8988T (cell line): ENCODE measurements around the gene BATF3.
"Not testable (repeated sequence)": the region's sequence is repeated elsewhere in the genome, so short reads cannot be mapped to it uniquely, and the experiment has no call there.

Experiments
- DNase-seq: peaks from one replicate; pipeline ENCODE4 v3.0.0; 2011

The BATF3 gene

GRCh38 chr1:212655668-212656440, 43.8 kb downstream of the BATF3 start:
- no peak for DNase-seq

- DNase-seq: no peak
Measured at GRCh38 chr1:212652609-212653008, 47.0 kb downstream of the BATF3 start.

- no peak for DNase-seq
Measured at GRCh38 chr1:212651977-212652376, 47.7 kb downstream of the BATF3 start.

- DNase-seq: no peak
Measured at GRCh38 chr1:212651521-212651920, 48.1 kb downstream of the BATF3 start.

GRCh38 chr1:212650228-212650627, 49.4 kb downstream of the BATF3 start:
- no peak for DNase-seq

- no peak for DNase-seq
Measured at GRCh38 chr1:212649020-212649419, 50.6 kb downstream of the BATF3 start.

- DNase-seq: no peak
Measured at GRCh38 chr1:212648431-212648830, 51.2 kb downstream of the BATF3 start.

- DNase-seq: no peak
Measured at GRCh38 chr1:212647004-212647403, 52.6 kb downstream of the BATF3 start.

- DNase-seq: no peak
Measured at GRCh38 chr1:212646588-212646987, 53.1 kb downstream of the BATF3 start.

- no peak for DNase-seq
Measured at GRCh38 chr1:212645546-212646543, 53.8 kb downstream of the BATF3 start.

GRCh38 chr1:212644866-212645545, 54.6 kb downstream of the BATF3 start:
- no peak for DNase-seq

GRCh38 chr1:212643877-212644276, 55.8 kb downstream of the BATF3 start:
- no peak for DNase-seq

- DNase-seq: no peak
Measured at GRCh38 chr1:212641956-212642355, 57.7 kb downstream of the BATF3 start.

- no peak for DNase-seq
Measured at GRCh38 chr1:212640223-212640878, 59.3 kb downstream of the BATF3 start.

GRCh38 chr1:212639524-212639923, 60.1 kb downstream of the BATF3 start:
- DNase-seq: not testable (repeated sequence)

GRCh38 chr1:212638492-212639151, 61.0 kb downstream of the BATF3 start:
- no peak for DNase-seq

GRCh38 chr1:212637902-212638301, 61.7 kb downstream of the BATF3 start:
- DNase-seq: no peak
